HG02973 (cell line): ENCODE measurements around the gene PLCG2.
A peak's percentile ranks its signal among the peaks of the same experiment; 100 is the strongest.
"Not testable (repeated sequence)": the region's sequence is repeated elsewhere in the genome, so short reads cannot be mapped to it uniquely, and the experiment has no call there.

ENCODE experiments used
- ATAC-seq: cut with Tn5 transposase; IDR thresholded peaks from one replicate; pipeline ENCODE4 v1.9.1; 2021; ENCODE audit warnings: moderate library complexity; ENCODE audit not compliant: unreplicated experiment

Gene PLCG2

DNA sequence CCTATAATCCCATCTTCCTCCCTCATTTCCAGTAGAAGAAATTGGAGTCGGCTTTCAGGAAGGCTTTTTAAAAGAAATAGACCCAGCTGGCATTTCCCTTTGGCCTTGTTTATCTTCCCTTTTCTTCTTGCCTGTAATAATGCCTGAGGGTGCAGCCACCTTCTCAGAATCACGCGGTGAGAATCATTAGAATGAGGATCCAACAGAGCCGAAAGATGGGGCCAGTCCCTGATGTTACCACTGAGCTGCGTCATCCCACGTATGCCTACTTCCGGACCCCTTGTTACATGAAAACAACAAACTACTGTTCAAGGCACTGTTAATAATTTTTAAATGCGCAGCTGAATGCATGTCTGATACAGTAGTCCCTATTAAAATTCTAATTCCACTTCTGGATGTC lies 208.0 kb downstream of the PLCG2 start:
- no peak for ATAC-seq

GRCh38 chr16:81987706-81988105 lies 208.6 kb downstream of the PLCG2 start:
- ATAC-seq = no peak

DNA sequence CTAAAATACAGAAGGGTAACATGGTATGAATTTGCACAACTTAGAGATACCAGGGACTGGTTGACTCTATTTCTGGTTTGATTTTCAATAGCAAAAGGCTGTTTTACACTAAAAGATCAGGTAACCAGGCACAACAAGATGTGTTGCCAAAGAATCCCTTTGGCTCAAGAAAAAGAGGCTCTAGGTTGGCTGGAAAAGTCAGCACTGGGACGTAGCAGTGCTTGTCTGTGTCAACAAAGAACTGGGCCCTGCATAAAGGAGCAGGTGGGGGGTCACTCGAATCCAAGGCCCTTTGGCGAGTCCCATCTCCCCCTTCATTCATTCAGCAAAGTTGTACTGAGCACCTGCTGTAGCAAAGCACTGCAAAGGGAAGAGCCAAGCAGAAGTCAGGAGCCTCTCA lies 213.8 kb downstream of the PLCG2 start:
- no peak for ATAC-seq

GRCh38 chr16:81994485-81994884 lies 215.4 kb downstream of the PLCG2 start:
- ATAC-seq = no peak

GRCh38 chr16:81995651-81996050 lies 216.6 kb downstream of the PLCG2 start:
- no peak for ATAC-seq

- no peak for ATAC-seq
Observed at GRCh38 chr16:81996664-81997509, 217.8 kb downstream of the PLCG2 start.

DNA sequence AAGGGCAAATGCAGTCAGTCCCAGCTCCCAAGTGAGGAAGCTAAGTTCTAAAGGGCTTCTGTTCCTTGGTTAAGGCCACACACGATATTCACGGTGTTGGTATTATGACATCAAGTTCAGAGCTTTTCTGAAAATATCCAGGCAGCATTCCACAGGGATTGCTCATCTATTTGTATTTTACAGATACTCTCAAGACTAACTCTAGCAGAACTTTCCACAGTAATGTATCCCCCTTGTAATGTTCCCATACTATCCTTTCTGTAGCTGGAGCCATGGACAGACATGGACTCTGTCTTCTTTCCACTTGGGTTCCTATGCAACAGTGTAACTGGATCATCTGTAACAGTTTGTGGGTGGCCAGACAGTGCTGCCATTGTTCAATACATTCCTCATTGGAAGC lies 218.6 kb downstream of the PLCG2 start:
- ATAC-seq = no peak

GRCh38 chr16:82002831-82003230 lies 223.7 kb downstream of the PLCG2 start:
- ATAC-seq = no peak

DNA sequence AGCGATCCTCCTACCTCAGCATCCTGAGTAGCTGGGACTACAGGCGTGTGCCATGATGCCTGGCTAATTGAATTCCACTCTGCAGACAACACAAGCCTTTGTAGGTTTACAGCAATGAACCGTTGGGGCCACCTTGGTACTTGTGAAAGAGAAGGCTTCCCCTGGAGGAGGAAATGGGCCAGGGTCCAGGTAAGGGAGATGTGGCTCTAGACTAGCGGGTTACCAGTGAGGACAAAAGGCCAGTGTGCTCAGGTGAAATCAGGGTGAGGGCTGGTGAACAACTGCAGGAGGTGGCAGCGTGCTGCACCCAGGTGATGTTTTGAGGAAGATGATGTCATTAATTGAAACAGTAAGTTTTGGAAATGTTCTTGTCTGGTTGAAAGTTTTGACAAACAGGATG lies 225.5 kb downstream of the PLCG2 start:
- ATAC-seq = no peak

GRCh38 chr16:82005027-82005830 lies 226.1 kb downstream of the PLCG2 start:
- no peak for ATAC-seq

- ATAC-seq = no peak
Observed at GRCh38 chr16:82006036-82006435, 226.9 kb downstream of the PLCG2 start.

- ATAC-seq = no peak
Observed at GRCh38 chr16:82007189-82007588, 228.1 kb downstream of the PLCG2 start.

- ATAC-seq = no peak
Observed at GRCh38 chr16:82008957-82009592, 230.0 kb downstream of the PLCG2 start.

DNA sequence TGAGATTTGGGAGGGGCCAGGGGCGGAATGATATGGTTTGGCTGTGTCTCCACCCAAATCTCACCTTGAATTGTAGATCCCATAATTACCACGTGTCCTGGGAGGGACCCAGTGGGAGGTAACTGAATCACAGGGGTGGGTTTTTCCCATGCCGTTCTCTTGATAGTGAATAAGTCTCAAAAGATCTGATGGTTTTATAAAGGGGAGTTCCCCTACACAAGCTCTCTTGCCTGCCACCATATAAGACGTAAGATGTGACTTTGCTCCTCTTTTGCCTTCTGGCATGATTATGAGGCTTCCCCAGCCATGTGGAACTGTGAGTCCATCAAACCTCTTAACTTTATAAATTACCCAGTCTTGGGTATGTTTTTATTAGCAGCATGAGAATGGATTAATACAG lies 230.7 kb downstream of the PLCG2 start:
- ATAC-seq = not testable (repeated sequence)

- ATAC-seq = no peak
Observed at GRCh38 chr16:82010649-82011048, 231.6 kb downstream of the PLCG2 start.

- peak; percentile 97 for ATAC-seq
Observed at GRCh38 chr16:82011199-82011641, 232.1 kb downstream of the PLCG2 start, which contains the start of gene SDR42E1. SDR42E1 (minus strand) TSS chr16:82011470; CDS start chr16:82000858, 10,612 bp downstream.
